ENCODE results near the gene TDRD12. TPM values are rescaled to one million over a fixed set of nuclear protein-coding genes. Genes with fewer than 3 reads are reported as not detected.

Gene TDRD12, protein sequence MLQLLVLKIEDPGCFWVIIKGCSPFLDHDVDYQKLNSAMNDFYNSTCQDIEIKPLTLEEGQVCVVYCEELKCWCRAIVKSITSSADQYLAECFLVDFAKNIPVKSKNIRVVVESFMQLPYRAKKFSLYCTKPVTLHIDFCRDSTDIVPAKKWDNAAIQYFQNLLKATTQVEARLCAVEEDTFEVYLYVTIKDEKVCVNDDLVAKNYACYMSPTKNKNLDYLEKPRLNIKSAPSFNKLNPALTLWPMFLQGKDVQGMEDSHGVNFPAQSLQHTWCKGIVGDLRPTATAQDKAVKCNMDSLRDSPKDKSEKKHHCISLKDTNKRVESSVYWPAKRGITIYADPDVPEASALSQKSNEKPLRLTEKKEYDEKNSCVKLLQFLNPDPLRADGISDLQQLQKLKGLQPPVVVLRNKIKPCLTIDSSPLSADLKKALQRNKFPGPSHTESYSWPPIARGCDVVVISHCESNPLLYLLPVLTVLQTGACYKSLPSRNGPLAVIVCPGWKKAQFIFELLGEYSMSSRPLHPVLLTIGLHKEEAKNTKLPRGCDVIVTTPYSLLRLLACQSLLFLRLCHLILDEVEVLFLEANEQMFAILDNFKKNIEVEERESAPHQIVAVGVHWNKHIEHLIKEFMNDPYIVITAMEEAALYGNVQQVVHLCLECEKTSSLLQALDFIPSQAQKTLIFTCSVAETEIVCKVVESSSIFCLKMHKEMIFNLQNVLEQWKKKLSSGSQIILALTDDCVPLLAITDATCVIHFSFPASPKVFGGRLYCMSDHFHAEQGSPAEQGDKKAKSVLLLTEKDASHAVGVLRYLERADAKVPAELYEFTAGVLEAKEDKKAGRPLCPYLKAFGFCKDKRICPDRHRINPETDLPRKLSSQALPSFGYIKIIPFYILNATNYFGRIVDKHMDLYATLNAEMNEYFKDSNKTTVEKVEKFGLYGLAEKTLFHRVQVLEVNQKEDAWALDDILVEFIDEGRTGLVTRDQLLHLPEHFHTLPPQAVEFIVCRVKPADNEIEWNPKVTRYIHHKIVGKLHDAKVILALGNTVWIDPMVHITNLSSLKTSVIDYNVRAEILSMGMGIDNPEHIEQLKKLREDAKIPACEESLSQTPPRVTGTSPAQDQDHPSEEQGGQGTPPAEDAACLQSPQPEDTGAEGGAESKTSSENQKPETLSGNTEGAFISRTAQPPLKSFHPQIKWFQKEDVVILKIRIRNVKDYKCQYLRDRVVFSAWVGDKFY (N-terminal part only)
- total RNA-seq (under 1 TPM; under 0.01 to 0.23 TPM), polyA plus RNA-seq (under 1 TPM in 1 of 2 donors, not detected in 1; 0.02 TPM)

DNA sequence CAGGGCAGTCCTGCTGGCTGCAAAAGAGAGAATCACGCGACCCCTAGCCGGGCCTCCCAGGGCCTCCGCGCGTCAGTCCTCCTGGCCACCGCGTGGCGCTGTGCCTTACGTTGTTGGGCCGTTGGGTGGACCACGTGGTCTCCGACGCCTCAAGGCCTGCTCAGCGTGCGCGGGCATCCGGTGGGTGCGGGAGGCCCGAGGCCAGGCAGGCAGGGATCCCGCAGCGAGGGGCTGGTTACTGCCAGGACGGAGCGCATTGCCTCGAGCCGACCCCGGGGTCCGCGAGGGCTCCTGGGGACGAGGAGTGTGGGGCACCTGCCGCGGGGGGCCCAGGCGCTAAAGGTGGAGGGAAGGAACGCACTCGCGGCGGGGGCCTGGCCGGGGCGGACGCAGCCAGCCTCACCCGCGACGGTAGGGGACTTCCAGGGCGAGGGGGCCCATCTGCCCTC lies at the start of gene TDRD12:
TSS of gene TDRD12 (plus strand) at position 157 of the 449 bp plus-strand sequence. CDS start 306 bp downstream, outside the sequence.
- Histone ChIP-seq H3K9ac (ENCODE audit: low read depth in 1 of 2, low read length in 2 of 2) (no peak within 1 kb of the TSS), H3K36me3 (ENCODE audit: control insufficient read depth in 4 of 4, insufficient read depth in 3 of 4, low read depth in 1 of 4, low read length in 3 of 4) (no peaks in the 10 kb centered on the region), H3K4me1 (ENCODE audit: control insufficient read depth in 4 of 4, insufficient read depth in 4 of 4, low read length in 3 of 4) (no peaks in the 10 kb centered on the region), H3K9me3 (ENCODE audit: control insufficient read depth in 4 of 4, low read length in 3 of 4) (no peaks in the 10 kb centered on the region), H3K4me3 (ENCODE audit: low read depth in 1 of 3, low read length in 3 of 3) (no peak within 1 kb of the TSS), H3K27ac (ENCODE audit: low read depth in 1 of 2, low read length in 2 of 2) (no peak within 1 kb of the TSS), H3K27me3 (ENCODE audit: control insufficient read depth in 4 of 4, insufficient read depth in 4 of 4, low read length in 3 of 4) (no peaks in the 10 kb centered on the region)
- TF ChIP-seq, protein P1, sequence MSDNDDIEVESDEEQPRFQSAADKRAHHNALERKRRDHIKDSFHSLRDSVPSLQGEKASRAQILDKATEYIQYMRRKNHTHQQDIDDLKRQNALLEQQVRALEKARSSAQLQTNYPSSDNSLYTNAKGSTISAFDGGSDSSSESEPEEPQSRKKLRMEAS (IDR thresholded peaks at IDR 0.05), result no peak
- TF ChIP-seq FOXA2 (IDR thresholded peaks at IDR 0.05) (no peak), EGR1 (IDR thresholded peaks at IDR 0.05; ENCODE audit: low read depth in 2 of 2) (no peak), FOXA1 (IDR thresholded peaks at IDR 0.05) (no peak)
- TF ChIP-seq, protein P2, sequence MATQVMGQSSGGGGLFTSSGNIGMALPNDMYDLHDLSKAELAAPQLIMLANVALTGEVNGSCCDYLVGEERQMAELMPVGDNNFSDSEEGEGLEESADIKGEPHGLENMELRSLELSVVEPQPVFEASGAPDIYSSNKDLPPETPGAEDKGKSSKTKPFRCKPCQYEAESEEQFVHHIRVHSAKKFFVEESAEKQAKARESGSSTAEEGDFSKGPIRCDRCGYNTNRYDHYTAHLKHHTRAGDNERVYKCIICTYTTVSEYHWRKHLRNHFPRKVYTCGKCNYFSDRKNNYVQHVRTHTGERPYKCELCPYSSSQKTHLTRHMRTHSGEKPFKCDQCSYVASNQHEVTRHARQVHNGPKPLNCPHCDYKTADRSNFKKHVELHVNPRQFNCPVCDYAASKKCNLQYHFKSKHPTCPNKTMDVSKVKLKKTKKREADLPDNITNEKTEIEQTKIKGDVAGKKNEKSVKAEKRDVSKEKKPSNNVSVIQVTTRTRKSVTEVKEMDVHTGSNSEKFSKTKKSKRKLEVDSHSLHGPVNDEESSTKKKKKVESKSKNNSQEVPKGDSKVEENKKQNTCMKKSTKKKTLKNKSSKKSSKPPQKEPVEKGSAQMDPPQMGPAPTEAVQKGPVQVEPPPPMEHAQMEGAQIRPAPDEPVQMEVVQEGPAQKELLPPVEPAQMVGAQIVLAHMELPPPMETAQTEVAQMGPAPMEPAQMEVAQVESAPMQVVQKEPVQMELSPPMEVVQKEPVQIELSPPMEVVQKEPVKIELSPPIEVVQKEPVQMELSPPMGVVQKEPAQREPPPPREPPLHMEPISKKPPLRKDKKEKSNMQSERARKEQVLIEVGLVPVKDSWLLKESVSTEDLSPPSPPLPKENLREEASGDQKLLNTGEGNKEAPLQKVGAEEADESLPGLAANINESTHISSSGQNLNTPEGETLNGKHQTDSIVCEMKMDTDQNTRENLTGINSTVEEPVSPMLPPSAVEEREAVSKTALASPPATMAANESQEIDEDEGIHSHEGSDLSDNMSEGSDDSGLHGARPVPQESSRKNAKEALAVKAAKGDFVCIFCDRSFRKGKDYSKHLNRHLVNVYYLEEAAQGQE (IDR thresholded peaks at IDR 0.05), result no peak
- TF ChIP-seq, protein P3, sequence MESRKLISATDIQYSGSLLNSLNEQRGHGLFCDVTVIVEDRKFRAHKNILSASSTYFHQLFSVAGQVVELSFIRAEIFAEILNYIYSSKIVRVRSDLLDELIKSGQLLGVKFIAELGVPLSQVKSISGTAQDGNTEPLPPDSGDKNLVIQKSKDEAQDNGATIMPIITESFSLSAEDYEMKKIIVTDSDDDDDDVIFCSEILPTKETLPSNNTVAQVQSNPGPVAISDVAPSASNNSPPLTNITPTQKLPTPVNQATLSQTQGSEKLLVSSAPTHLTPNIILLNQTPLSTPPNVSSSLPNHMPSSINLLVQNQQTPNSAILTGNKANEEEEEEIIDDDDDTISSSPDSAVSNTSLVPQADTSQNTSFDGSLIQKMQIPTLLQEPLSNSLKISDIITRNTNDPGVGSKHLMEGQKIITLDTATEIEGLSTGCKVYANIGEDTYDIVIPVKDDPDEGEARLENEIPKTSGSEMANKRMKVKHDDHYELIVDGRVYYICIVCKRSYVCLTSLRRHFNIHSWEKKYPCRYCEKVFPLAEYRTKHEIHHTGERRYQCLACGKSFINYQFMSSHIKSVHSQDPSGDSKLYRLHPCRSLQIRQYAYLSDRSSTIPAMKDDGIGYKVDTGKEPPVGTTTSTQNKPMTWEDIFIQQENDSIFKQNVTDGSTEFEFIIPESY (IDR thresholded peaks at IDR 0.05), result no peak
- 87% methylated on average over 44 of the region's 44 CpGs for WGBS
- DNase-seq (ENCODE audit: low spot score), result no peak

DNA sequence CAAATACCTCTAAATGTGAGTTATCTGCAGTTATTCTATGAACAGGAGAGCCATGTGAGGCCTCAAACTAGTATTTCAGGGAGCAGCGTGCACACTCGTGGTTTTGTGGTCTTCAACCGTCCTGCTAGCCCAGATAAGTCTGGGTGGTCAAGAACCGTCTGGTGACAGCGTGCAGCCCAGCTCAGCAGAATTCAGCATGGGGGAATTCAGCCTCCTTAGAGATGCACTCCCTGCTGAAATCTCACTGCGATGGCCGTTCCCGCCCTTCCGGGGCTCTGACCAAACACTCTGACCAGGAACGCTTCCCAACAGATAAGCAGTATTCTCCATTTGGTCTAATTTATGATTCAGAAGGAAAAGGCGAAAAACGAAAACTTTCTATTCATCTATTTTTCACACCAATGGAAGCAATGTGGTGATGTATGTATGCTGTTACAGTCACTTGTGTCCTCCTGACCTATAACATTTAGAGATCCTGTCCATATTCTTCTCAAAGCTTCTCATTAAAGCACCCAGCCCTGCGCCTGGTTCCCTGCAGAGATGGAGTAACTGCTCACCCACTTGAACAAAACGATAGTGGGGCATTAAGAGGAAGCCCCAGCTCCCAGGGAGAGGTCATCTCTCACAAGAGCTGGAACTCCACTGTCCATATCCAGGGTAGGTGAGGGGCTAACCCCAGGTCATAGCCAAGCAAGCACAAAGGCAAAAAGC lies 47.5 kb upstream of the TDRD12 start:
- Histone ChIP-seq H3K9me3 (ENCODE audit: control insufficient read depth in 4 of 4, low read length in 3 of 4) (no peaks in the 10 kb centered on the region), H3K27me3 (ENCODE audit: control insufficient read depth in 4 of 4, insufficient read depth in 4 of 4, low read length in 3 of 4) (peaks cover 0 to 3% (median 0%) of the 10 kb centered on the region in 4 donors), H3K4me3 (ENCODE audit: low read depth in 1 of 3, low read length in 3 of 3) (no peak overlapping the region), H3K4me1 (ENCODE audit: control insufficient read depth in 4 of 4, insufficient read depth in 4 of 4, low read length in 3 of 4) (peaks cover 9 to 38% (median 16%) of the 10 kb centered on the region in 4 donors), H3K27ac (ENCODE audit: low read depth in 1 of 2, low read length in 2 of 2) (no peak overlapping the region), H3K36me3 (ENCODE audit: control insufficient read depth in 4 of 4, insufficient read depth in 3 of 4, low read depth in 1 of 4, low read length in 3 of 4) (no peaks in the 10 kb centered on the region), H3K9ac (ENCODE audit: low read depth in 1 of 2, low read length in 2 of 2) (no peak overlapping the region)
- TF ChIP-seq, protein P2 (IDR thresholded peaks at IDR 0.05), result no peak
- TF ChIP-seq HNF4G (IDR thresholded peaks at IDR 0.05), result no peak
- DNase-seq (ENCODE audit: low spot score), result no peak
- 85% methylated on average over 14 of the region's 14 CpGs for WGBS

All from liver (tissue), 9 donors.